ENCODE data around the gene LSAMP.
"Not testable (repeated sequence)": the region's sequence is repeated elsewhere in the genome, so short reads cannot be mapped to it uniquely, and the experiment has no call there.

The LSAMP gene

GRCh38 chr3:116233711-116234357, 211.5 kb downstream of the LSAMP start:
- DNase-seq: no peak

- no peak for DNase-seq
Measured at GRCh38 chr3:116230431-116231020, 214.8 kb downstream of the LSAMP start.

DNA sequence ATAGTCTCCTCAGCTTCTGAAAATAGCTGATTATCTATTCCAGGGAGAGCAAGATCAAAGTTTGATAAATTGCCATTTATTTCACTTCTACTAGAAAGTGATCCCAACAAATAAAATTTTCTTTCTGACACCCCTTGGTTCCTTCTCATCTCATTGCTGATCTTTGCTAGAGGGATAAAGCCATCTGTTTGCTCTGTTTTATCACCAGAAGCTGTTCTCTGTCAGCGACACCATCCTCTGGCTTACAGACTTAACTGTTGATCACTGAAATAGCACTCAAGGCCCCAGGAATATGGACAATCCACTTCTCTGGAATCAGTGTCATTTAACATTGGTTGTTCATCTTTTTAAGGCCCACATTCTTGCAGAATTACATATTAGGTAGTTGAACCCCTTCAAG, 219.0 kb downstream of the LSAMP start:
- DNase-seq: no peak

- no peak for DNase-seq
Measured at GRCh38 chr3:116216761-116217160, 228.5 kb downstream of the LSAMP start.

- no peak for DNase-seq
Measured at GRCh38 chr3:116211901-116212300, 233.4 kb downstream of the LSAMP start.

DNA sequence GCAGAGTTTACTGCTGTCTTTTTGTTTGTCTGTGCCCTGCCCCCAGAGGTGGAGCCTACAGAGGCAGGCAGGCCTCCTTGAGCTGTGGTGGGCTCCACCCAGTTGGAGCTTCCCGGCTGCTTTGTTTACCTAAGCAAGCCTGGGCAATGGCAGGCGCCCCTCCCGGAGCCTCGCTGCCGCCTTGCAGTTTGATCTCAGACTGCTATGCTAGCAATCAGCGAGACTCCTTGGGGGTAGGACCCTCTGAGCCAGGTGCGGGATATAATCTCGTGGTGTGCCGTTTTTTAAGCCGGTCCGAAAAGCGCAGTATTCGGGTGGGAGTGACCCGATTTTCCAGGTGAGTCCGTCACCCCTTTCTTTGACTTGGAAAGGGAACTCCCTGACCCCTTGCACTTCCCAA, 236.5 kb downstream of the LSAMP start:
- DNase-seq: not testable (repeated sequence)

DNA sequence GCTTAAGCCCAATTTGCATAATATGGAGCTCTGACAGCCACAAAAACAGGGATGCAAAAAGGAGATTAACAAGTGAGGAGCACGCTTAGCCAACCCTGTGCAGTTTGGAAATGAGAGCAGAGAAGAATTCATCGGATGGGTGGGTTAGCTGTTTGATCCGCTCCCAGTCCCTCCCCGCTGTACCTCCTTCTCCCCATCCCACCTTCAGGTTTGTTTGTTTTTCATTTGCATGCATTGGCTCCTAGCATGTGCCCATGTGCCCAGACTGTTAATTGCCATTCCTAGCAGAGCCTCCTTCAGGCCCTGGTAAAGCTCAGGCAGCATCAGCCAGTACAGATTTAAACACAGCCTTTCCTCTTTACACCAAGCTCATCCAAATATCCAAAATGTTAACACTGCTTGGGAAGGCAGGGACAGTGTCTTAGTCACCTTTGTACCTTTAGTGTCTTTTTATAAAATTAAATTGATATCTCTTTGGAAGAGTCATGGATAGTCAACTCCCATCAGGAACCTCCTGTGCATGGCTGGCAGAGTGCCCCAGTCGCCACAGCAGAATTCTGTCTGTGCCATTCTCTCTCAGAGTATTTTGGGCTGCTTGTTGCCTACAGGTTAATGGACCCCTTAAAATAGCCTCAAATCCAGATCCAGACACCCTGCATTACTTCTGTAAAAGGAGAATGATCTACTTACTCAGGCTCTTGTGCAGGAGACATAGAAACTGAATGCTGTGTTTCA, 244.2 kb downstream of the LSAMP start:
- no peak for DNase-seq

GRCh38 chr3:116199063-116199462, 246.2 kb downstream of the LSAMP start:
- DNase-seq: no peak

DNA sequence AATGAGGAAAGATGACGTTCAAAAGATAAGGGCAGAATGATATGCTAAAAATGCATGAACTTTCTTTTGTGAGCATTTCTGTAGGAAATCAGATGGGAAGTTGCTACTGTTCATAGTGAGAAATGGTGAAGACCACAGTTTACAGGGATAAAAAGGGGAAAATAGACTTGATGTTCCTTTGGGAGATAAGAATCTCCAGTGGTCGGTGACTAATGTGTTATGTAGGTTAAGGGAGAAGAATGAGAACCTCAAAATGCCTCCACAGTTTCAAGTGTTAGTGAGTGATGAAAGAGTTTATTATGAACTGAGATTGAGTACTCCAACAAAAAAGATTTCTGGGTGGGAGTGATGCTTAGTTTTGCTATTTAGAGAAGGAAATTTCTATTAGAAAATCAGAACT, 247.2 kb downstream of the LSAMP start:
- no peak for DNase-seq

GRCh38 chr3:116192464-116192863, 252.8 kb downstream of the LSAMP start:
- DNase-seq: no peak

DNA sequence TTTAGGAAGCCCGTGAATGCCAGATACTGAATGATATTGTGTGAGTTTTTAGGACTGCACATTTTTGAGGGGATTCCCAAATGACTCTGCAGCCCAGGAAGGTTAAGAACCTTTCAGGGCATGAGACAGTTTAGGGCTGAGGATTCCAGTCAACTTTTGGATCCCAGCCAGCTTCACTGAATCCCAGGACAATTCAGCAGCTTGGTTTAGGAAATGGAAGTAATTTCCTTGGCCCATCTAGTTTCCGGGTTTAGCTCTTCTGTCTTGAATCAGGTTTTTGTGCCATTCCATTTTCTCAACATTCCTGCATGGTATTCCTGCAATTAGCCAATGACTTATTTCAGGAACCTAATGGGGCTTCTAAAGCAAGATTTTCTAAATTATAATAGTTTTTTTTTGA, 253.9 kb downstream of the LSAMP start:
- no peak for DNase-seq

- DNase-seq: no peak
Measured at GRCh38 chr3:116190095-116190494, 255.2 kb downstream of the LSAMP start.

- no peak for DNase-seq
Measured at GRCh38 chr3:116188231-116188785, 257.0 kb downstream of the LSAMP start.

DNA sequence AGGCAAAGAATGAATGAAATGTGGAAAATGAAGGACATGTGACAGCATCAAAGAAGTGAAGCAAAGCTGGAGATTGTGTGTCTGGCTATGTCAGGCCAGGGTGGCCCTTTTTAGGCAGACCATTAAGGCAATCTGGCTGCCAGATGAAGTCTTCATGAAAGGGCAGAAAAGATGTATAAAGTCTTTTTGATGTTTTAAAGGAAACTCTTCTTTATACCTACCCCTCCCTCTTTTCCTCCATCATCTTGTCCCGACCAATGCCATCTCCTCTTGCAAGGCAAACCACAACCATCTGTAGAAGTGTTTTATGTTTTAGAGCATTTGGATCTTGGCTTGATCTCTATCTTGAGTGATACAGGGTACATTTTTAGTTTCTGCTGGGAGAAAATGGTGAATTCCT, 259.2 kb downstream of the LSAMP start:
- no peak for DNase-seq

DNA sequence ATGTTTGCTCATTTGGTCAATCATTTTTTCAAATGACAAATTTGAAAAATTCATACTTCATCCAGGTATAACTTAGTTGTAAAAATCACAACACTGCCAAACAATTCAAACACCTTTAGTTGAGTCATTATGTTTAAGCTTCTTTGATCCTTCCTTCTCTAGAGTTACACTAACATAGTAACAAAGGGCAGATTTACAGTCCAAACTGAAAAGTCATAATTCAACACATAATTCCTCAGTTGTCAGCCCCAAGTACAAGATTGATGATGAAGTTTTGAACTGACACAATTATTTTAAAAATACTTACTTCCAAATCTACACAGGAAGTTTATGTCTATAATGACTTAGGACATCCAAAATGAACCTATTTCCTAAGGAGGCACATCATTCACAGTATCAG, 264.1 kb downstream of the LSAMP start:
- no peak for DNase-seq

DNA sequence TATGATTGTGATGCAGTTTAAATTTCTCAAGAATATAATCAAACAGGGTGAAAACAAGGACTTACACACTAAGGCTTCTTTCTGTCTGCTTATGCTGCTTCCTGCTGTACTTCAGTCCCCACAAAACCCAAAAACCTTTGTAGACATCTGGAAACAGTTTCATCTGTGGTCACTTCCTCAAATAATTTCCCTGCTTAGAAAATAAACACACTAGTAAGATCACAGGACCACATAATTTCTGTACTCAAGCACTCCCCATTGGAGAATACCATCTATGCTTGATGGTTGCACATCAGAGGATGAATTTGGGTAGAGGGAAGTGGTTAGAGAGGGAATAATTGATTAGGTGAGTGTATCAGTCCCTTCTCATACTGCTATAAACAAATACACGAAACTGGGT, 266.2 kb downstream of the LSAMP start:
- DNase-seq: no peak

GRCh38 chr3:116176974-116177555, 268.2 kb downstream of the LSAMP start:
- DNase-seq: no peak

GRCh38 chr3:116166121-116166520, 279.2 kb downstream of the LSAMP start:
- no peak for DNase-seq

DNA sequence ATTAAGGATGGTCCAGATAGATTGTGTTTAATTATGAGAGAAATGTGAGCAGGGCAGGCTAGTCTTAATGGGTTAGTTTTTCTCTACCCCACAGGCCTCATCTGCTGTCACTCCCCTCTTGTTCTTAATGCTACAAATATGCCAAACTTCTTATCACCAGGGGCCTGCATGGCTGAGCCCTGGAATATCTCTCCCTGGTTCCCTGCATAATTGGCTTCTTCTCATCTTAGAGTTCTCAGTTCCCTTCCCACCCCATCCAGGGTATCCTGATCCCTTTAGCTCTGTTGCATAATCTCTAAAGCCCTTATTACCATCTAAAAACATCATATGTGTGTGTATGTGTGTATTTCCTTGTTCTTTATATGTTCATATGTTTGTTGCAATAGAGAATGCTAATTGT, 279.6 kb downstream of the LSAMP start:
- DNase-seq: no peak

- DNase-seq: no peak
Measured at GRCh38 chr3:116165135-116165534, 280.2 kb downstream of the LSAMP start.

- no peak for DNase-seq
Measured at GRCh38 chr3:116164039-116164438, 281.2 kb downstream of the LSAMP start.

- no peak for DNase-seq
Measured at GRCh38 chr3:116161575-116162525, 283.4 kb downstream of the LSAMP start.

GRCh38 chr3:116160594-116160993, 284.7 kb downstream of the LSAMP start:
- no peak for DNase-seq

Data from activated CD4-positive, alpha-beta T cell treated with anti-CD3 and anti-CD28 coated beads, Interleukin-2, amount 50 U/mL, for 1 hour (primary cell).